ENCODE data around the gene WASHC4.

WASHC4 gene

DNA sequence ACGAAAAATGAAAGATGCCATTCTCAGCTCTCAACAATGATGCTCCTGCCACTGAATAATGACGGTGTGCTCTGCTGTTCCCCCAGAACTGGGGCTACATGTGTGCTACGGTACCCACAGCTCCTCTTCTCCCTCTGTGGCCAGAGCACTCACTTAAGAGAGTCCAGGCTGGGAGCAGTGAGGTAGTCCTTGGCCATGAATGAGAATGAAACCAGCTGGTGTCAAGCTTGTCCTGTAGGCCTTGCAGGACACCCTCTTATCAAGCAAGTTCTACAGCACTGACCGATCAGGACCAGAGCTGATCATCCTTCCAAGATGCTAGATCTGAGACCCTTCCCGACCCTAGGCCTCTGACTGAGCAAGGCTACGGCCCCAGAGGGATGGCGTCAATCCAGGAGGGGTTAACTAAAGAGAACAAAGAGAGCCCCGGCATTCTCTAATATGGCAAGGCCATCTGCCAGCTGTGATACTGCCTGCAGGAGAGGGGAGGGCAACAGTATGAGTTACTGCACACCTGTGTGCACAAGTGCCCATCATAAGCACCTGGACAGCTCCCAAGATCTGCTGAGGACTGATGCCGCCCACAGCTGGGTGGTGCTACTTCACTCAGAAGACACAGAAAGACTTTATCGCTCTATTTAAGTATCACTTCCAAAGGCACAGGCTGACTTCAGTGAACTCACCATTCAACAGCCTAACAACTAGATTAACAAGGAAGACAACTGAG, 98.0 kb downstream of the WASHC4 start:
- no peak overlapping the region for H2AFZ ChIP-seq
- no peaks in the 10 kb centered on the region for H3K79me2 ChIP-seq
- no peak overlapping the region for H3K4me3 ChIP-seq (ENCODE audit: low read depth, low read length)
- H3K9me3 ChIP-seq (ENCODE audit: control insufficient read depth, low read length) = no peaks in the 10 kb centered on the region
- H3K9ac ChIP-seq = no peak overlapping the region
- H3K36me3 ChIP-seq (ENCODE audit: control insufficient read depth, insufficient read depth, low read length) = no peaks in the 10 kb centered on the region
- H3K27ac ChIP-seq = no peak overlapping the region
- no peaks in the 10 kb centered on the region for H3K27me3 ChIP-seq (ENCODE audit: control insufficient read depth, insufficient read depth, low read length)
- H3K4me2 ChIP-seq (ENCODE audit: low read length) = no peak overlapping the region
- H3K4me1 ChIP-seq = no peaks in the 10 kb centered on the region
- TF ChIP-seq, protein P1, sequence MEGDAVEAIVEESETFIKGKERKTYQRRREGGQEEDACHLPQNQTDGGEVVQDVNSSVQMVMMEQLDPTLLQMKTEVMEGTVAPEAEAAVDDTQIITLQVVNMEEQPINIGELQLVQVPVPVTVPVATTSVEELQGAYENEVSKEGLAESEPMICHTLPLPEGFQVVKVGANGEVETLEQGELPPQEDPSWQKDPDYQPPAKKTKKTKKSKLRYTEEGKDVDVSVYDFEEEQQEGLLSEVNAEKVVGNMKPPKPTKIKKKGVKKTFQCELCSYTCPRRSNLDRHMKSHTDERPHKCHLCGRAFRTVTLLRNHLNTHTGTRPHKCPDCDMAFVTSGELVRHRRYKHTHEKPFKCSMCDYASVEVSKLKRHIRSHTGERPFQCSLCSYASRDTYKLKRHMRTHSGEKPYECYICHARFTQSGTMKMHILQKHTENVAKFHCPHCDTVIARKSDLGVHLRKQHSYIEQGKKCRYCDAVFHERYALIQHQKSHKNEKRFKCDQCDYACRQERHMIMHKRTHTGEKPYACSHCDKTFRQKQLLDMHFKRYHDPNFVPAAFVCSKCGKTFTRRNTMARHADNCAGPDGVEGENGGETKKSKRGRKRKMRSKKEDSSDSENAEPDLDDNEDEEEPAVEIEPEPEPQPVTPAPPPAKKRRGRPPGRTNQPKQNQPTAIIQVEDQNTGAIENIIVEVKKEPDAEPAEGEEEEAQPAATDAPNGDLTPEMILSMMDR (IDR thresholded peaks at IDR 0.05) = no peak

DNA sequence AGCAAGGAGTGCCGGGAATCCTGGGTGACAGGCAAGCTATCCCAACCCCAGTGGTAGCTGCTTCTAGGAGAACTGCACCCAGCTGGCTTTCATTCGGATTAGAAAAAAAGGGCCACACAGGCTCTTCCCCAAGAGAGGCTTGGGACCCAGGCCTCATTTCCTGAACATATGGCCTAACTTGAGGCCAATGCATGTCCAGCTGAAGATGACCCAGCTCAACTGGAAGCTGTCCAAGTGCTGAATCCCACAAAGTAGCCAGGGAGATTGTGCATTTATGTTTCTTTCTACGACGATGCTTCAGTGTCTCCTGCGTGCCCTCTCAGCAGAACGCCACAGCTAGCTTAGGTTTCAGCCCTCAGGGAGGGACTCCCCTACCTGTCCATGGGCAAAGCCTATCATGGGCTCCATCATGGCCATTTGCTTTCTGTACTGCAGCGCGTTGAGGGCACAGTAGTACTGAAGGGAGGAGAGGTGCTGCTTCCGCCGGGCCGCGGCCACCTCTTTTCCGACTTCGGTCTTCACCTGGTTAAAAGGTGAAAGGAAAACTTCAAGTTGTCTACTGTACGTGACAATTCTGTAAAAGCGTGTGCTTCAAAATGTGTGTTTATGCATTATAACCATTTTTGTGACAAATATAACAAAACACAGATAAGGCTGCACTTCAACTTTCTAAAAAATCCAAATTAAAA, 99.3 kb downstream of the WASHC4 start:
- H3K4me2 ChIP-seq (ENCODE audit: low read length) = no peak overlapping the region
- no peaks in the 10 kb centered on the region for H3K4me1 ChIP-seq
- H3K36me3 ChIP-seq (ENCODE audit: control insufficient read depth, insufficient read depth, low read length) = no peaks in the 10 kb centered on the region
- no peaks in the 10 kb centered on the region for H3K27me3 ChIP-seq (ENCODE audit: control insufficient read depth, insufficient read depth, low read length)
- H3K79me2 ChIP-seq = no peaks in the 10 kb centered on the region
- H3K9ac ChIP-seq = no peak overlapping the region
- no peak overlapping the region for H3K27ac ChIP-seq
- H3K9me3 ChIP-seq (ENCODE audit: control insufficient read depth, low read length) = no peaks in the 10 kb centered on the region
- TF ChIP-seq, protein P1 (IDR thresholded peaks at IDR 0.05) = no peak
- no peak overlapping the region for H2AFZ ChIP-seq
- H3K4me3 ChIP-seq (ENCODE audit: low read depth, low read length) = no peak overlapping the region

DNA sequence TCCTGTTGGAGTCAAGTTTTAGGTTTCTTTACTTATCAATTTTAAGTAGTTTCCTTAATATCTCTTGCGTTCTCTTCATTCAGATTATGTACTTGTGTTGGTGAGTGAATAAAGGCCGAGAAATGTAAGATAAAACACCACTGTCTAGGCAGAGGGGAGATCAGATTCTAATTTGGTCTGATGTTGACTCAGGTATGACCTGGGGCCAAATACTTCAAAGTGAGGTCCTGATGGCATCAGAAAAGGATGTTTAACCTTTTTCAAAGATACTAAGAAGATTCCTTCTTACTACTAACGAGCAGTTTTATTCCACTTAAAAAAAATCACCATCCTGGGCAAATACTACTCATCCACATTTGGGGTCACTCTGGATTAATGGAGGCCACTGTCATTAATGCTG, 101.6 kb downstream of the WASHC4 start:
- Histone ChIP-seq H3K9me3 (ENCODE audit: control insufficient read depth, low read length) (no peaks in the 10 kb centered on the region), H3K27ac (no peak overlapping the region), H3K36me3 (ENCODE audit: control insufficient read depth, insufficient read depth, low read length) (no peaks in the 10 kb centered on the region), H3K27me3 (ENCODE audit: control insufficient read depth, insufficient read depth, low read length) (no peaks in the 10 kb centered on the region), H3K9ac (no peak overlapping the region), H3K4me1 (no peaks in the 10 kb centered on the region), H3K4me2 (ENCODE audit: low read length) (no peak overlapping the region), H2AFZ (no peak overlapping the region), H3K4me3 (ENCODE audit: low read depth, low read length) (no peak overlapping the region), H3K79me2 (no peaks in the 10 kb centered on the region)
- TF ChIP-seq, protein P1 (IDR thresholded peaks at IDR 0.05) = no peak

DNA sequence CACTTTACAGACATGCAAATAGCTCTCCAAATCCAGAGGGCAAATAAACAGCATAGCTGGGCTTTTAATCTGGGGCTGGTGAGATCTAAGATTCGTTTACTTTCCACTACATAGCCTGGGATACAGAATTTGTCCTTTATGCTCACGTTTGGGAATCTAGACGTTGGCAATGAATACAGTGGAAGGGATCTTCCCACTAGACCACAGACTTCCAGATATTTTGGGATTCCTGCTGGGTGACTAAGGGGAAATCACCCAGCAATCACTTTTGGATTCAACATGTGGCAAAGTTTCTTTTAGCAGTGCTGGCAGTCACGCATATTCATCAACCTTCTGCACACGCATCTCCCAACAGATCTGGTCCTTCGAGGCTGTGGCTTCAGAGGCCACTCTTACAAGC, 104.9 kb downstream of the WASHC4 start:
- no peak overlapping the region for H3K27ac ChIP-seq
- no peaks in the 10 kb centered on the region for H3K9me3 ChIP-seq (ENCODE audit: control insufficient read depth, low read length)
- no peaks in the 10 kb centered on the region for H3K79me2 ChIP-seq
- no peaks in the 10 kb centered on the region for H3K27me3 ChIP-seq (ENCODE audit: control insufficient read depth, insufficient read depth, low read length)
- H3K4me1 ChIP-seq = no peaks in the 10 kb centered on the region
- H2AFZ ChIP-seq = no peak overlapping the region
- TF ChIP-seq, protein P1 (IDR thresholded peaks at IDR 0.05) = no peak
- no peak overlapping the region for H3K9ac ChIP-seq
- H3K36me3 ChIP-seq (ENCODE audit: control insufficient read depth, insufficient read depth, low read length) = no peaks in the 10 kb centered on the region
- no peak overlapping the region for H3K4me3 ChIP-seq (ENCODE audit: low read depth, low read length)
- no peak overlapping the region for H3K4me2 ChIP-seq (ENCODE audit: low read length)

Data from parathyroid adenoma (tissue), 2 donors.